ENCODE data around the gene WDR91. TPM values are rescaled to one million over a fixed set of nuclear protein-coding genes. Genes with fewer than 3 reads are reported as not detected.

WDR91 gene
- total RNA-seq, 1 experiment from 2014 or later = 10.1 TPM

- no peak overlapping the region for H3K4me2 ChIP-seq (ENCODE audit: low read length)
- DNase-seq (ENCODE audit: low read depth, low spot score) (no peak), ATAC-seq (no peak)
- no peak overlapping the region for H3K4me3 ChIP-seq (replicated peaks in 1 of 2; ENCODE audit: low read depth in 1 of 2, low read length in 2 of 2)
- peaks cover 7 to 40% of the 10 kb centered on the region in 2 experiments; a peak in 2 of 4 replicates for H3K36me3 ChIP-seq (ENCODE audit: control insufficient read depth in 1 of 2, insufficient read depth in 2 of 2, low read length in 2 of 2)
- no peaks in the 10 kb centered on the region for H3K9me3 ChIP-seq (ENCODE audit: control insufficient read depth in 1 of 2, insufficient read depth in 1 of 2, low read depth in 1 of 2, low read length in 2 of 2)
- BruUV-seq (replicated peaks) = no TSS peak
- H4K20me1 ChIP-seq (ENCODE audit: insufficient read depth) = peaks cover 3% of the 10 kb centered on the region; the same call in 1 of the 2 replicates
- peaks cover 2 to 20% of the 10 kb centered on the region in 2 experiments for H3K4me1 ChIP-seq (ENCODE audit: control insufficient read depth in 1 of 2, insufficient read depth in 2 of 2, low read length in 2 of 2)
- CTCF ChIA-PET = no interaction called here
- no peaks in the 10 kb centered on the region for H3K9me2 ChIP-seq (ENCODE audit: insufficient read depth)
- no peaks in the 10 kb centered on the region for H3K27me3 ChIP-seq (ENCODE audit: insufficient read depth, low read length)
- RAD21 ChIA-PET (ENCODE audit: low non-redundant PET in 1 of 2, low total read pairs in 2 of 2, uncharacterized antibody in 2 of 2, unreplicated experiment in 2 of 2) = no interaction called here
- TF ChIP-seq YY1 (IDR thresholded peaks at IDR 0.05; ENCODE audit: extremely low read depth, insufficient replicate concordance, low read depth, low read length) (no peak), SRF (IDR thresholded peaks at IDR 0.05; ENCODE audit: low read depth) (no peak), EZH2 (IDR thresholded peaks at IDR 0.05) (no peak), TCF7L2 (IDR thresholded peaks at IDR 0.05; ENCODE audit: borderline replicate concordance, extremely low read depth, insufficient read depth, insufficient read length) (no peak), SIN3A (IDR thresholded peaks at IDR 0.05; ENCODE audit: low read depth) (no peak), RAD21 (IDR thresholded peaks at IDR 0.05; ENCODE audit: low read depth) (no peak), CBX3 (IDR thresholded peaks at IDR 0.05; ENCODE audit: low read depth) (no peak), ZNF274 (IDR thresholded peaks at IDR 0.05; ENCODE audit: low read depth, low read length) (no peak), ZFX (IDR thresholded peaks at IDR 0.05) (no peak), FOSL1 (IDR thresholded peaks at IDR 0.05; ENCODE audit: low read depth) (no peak), EZH2phosphoT487 (IDR thresholded peaks at IDR 0.05; ENCODE audit: borderline replicate concordance) (no peak), MAX (IDR thresholded peaks at IDR 0.05) (no peak), JUND (IDR thresholded peaks at IDR 0.05) (no peak), REST (IDR thresholded peaks at IDR 0.05; ENCODE audit: low read depth) (no peak), CEBPB (IDR thresholded peaks at IDR 0.05; ENCODE audit: low read depth) (no peak)
- no peak overlapping the region for H3K27ac ChIP-seq (ENCODE audit: low read depth, low read length)
- intact Hi-C loops (cut with micrococcal nuclease) = loop anchor here (10.0 kb wide), 2 partner anchors 271 to 471 kb away; no protein-coding TSS in a partner anchor
- POLR2A ChIA-PET = no interaction called here
- H2AFZ ChIP-seq (ENCODE audit: low read depth, low read length, poor library complexity, severe bottlenecking) = no peak overlapping the region
- H3K79me2 ChIP-seq (ENCODE audit: insufficient read depth, low read length) = peaks cover 29% of the 10 kb centered on the region
- H3K9ac ChIP-seq (ENCODE audit: low read length) = no peak overlapping the region
Measured at GRCh38 chr7:135165862-135166261, 45.5 kb downstream of the WDR91 start.
